HepG2 (cell line): Measurements from ENCODE around the gene MRS2. TPM values are rescaled to one million over a fixed set of nuclear protein-coding genes. Genes with fewer than 3 reads are reported as not detected.
"Not testable (repeated sequence)": the region's sequence is repeated elsewhere in the genome, so short reads cannot be mapped to it uniquely, and the experiment has no call there.

Source experiments
- ATAC-seq: fragments of 200-7000 bp; cut with Tn5 transposase; 3 replicates; pipeline ENCODE4 v1.9.1; 2020; ENCODE audit warnings: mild to moderate bottlenecking, moderate library complexity
- BruUV-seq: library from RNA; stranded (reverse); fragments of 400-500 nt; replicated peaks from 2 replicates; lab custom pipeline; 2021; lab: Mats Ljungman, UMichigan
- CTCF ChIA-PET: fragments of 300-600 bp; formaldehyde crosslinking; extraction: SDS; loops from one replicate; lab custom pipeline; 2021; ENCODE audit warnings: low total read pairs, inconsistent platforms, low intra/inter-chr PET ratio; lab: Yijun Ruan, JAX
- POLR2A ChIA-PET: fragments of 350-600 bp; sonication (Branson Sonifier 250); formaldehyde crosslinking; loops from one replicate; lab custom pipeline; 2020; ENCODE audit warnings: antibody characterized with exemption, inconsistent platforms; lab: Yijun Ruan, JAX
- DNase-seq: peaks from one replicate; pipeline ENCODE4 v3.0.0-alpha.2; 2015; ENCODE audit warnings: low spot score
- FAIRE-seq: peaks from 3 replicates; lab custom pipeline; 2011; peaks lifted over from hg19 to GRCh38; lab: Jason Lieb, UNC
- H2AFZ ChIP-seq: one replicate; pipeline ENCODE4 v1.6.1; 2011; ENCODE audit warnings: low read length, inconsistent platforms
- H3K27ac ChIP-seq: fragments of 300-600 bp; 3 replicates; pipeline ENCODE4 v1.8.0; 2011; ENCODE audit warnings: mixed run types, mild to moderate bottlenecking, mixed read lengths, low read length, inconsistent platforms; ENCODE audit not compliant: insufficient read depth; ENCODE audit errors: extremely low read length
- H3K27me3 ChIP-seq, 2 experiments: fragments of 200-600 bp in 1 of 2; 2 replicates in 1 of 2; 3 replicates in 1 of 2; pipeline versions ENCODE4 v1.6.0 to v1.8.0; 2011; ENCODE audit warnings: low read length in 2 of 2, mild to moderate bottlenecking in 2 of 2, moderate library complexity in 2 of 2, inconsistent platforms in 1 of 2; ENCODE audit not compliant: insufficient read depth in 2 of 2, control insufficient read depth in 1 of 2
- H3K36me3 ChIP-seq, 2 experiments: fragments of 200-600 bp in 1 of 2; replicated peaks in 1 of 2; 2 replicates in 1 of 2; 3 replicates in 1 of 2; pipeline versions ENCODE4 v1.5.1 to v1.8.0; 2011; ENCODE audit warnings: low read length in 2 of 2, inconsistent platforms in 1 of 2; ENCODE audit not compliant: insufficient read depth in 2 of 2, control insufficient read depth in 1 of 2
- H3K4me1 ChIP-seq: 2 replicates; pipeline ENCODE4 v1.5.1; 2012; ENCODE audit warnings: low read length, inconsistent platforms; ENCODE audit not compliant: insufficient read depth
- H3K4me2 ChIP-seq: 2 replicates; pipeline ENCODE4 v1.6.0; 2011; ENCODE audit warnings: low read depth, low read length, inconsistent platforms
- H3K4me3 ChIP-seq, 3 experiments: fragments of 200-600 bp in 1 of 3; sonication (generic), shearing (Covaris generic) in 1 of 3; replicated peaks in 1 of 3; 2 replicates each; pipeline ENCODE4 v1.5.1; 2011 to 2016; ENCODE audit warnings: low read length in 3 of 3, inconsistent platforms in 2 of 3, low read depth in 2 of 3, mild to moderate bottlenecking in 2 of 3, control low read depth in 1 of 3, mixed read lengths in 1 of 3; ENCODE audit not compliant: insufficient read depth in 1 of 3
- H3K79me2 ChIP-seq: one replicate; pipeline ENCODE4 v1.6.1; 2011; ENCODE audit warnings: low read length, inconsistent platforms; ENCODE audit not compliant: insufficient read depth
- H3K9ac ChIP-seq: 2 replicates; pipeline ENCODE4 v1.6.0; 2011; ENCODE audit warnings: mild to moderate bottlenecking, low read depth, low read length, inconsistent platforms; ENCODE audit not compliant: insufficient read depth
- H3K9me3 ChIP-seq: 2 replicates; pipeline ENCODE4 v1.5.1; 2012; ENCODE audit warnings: mild to moderate bottlenecking, low read length
- H4K20me1 ChIP-seq: 2 replicates; pipeline ENCODE4 v1.6.0; 2011; ENCODE audit warnings: inconsistent platforms, mild to moderate bottlenecking, low read length, moderate library complexity; ENCODE audit not compliant: insufficient read depth
- CHCHD3 ChIP-seq: sonication (generic); formaldehyde crosslinking; IDR thresholded peaks from 2 replicates; pipeline ENCODE4 v1.8.0; 2022; ENCODE audit warnings: mild to moderate bottlenecking, missing genetic modification reagents, moderate library complexity
- DR1 ChIP-seq: sonication (generic); formaldehyde crosslinking; IDR thresholded peaks from 2 replicates; pipeline ENCODE4 v1.8.0; 2021; ENCODE audit warnings: mild to moderate bottlenecking, missing genetic modification reagents, inconsistent platforms
- GFI1 ChIP-seq: sonication (generic); formaldehyde crosslinking; IDR thresholded peaks from 2 replicates; pipeline ENCODE4 v1.5.0; 2020; ENCODE audit warnings: missing genetic modification reagents, mild to moderate bottlenecking, borderline replicate concordance
- HNRNPL ChIP-seq: fragments of 200-400 bp; formaldehyde crosslinking; IDR thresholded peaks from 2 replicates; pipeline ENCODE4 v1.6.1; 2017; ENCODE audit warnings: mild to moderate bottlenecking, low read depth, low read length
- KLF12 ChIP-seq: sonication (generic); formaldehyde crosslinking; IDR thresholded peaks from 2 replicates; pipeline ENCODE4 v1.4.0; 2020; ENCODE audit warnings: missing genetic modification reagents, borderline replicate concordance
- MED8 ChIP-seq: sonication (generic); formaldehyde crosslinking; IDR thresholded peaks from 2 replicates; pipeline ENCODE4 v1.8.1; 2023; ENCODE audit warnings: mild to moderate bottlenecking, missing genetic modification reagents; ENCODE audit not compliant: insufficient replicate concordance
- MYC ChIP-seq: sonication (generic); formaldehyde crosslinking; IDR thresholded peaks from 2 replicates; pipeline ENCODE4 v1.9.0; 2021; ENCODE audit warnings: missing genetic modification reagents, borderline replicate concordance
- NFATC3 ChIP-seq: sonication (generic); formaldehyde crosslinking; IDR thresholded peaks from 2 replicates; pipeline ENCODE4 v1.5.1; 2020; ENCODE audit warnings: mild to moderate bottlenecking, missing genetic modification reagents
- NFKBIZ ChIP-seq: IDR thresholded peaks from 2 replicates; pipeline ENCODE4 v1.6.1; 2018; ENCODE audit warnings: missing genetic modification reagents, missing compliant biosample characterization
- SMAD9 ChIP-seq: sonication (generic); formaldehyde crosslinking; IDR thresholded peaks from 2 replicates; pipeline ENCODE4 v1.5.1; 2020; ENCODE audit warnings: mild to moderate bottlenecking, missing genetic modification reagents
- TFDP1 ChIP-seq: IDR thresholded peaks from 2 replicates; pipeline ENCODE4 v1.6.1; 2016; ENCODE audit warnings: missing compliant biosample characterization, missing genetic modification reagents, borderline replicate concordance
- ZBTB21 ChIP-seq: sonication (generic); formaldehyde crosslinking; IDR thresholded peaks from 2 replicates; pipeline ENCODE4 v1.4.0; 2020; ENCODE audit warnings: missing genetic modification reagents
- ZBTB43 ChIP-seq: sonication (generic); formaldehyde crosslinking; conservative IDR thresholded peaks from 2 replicates; pipeline ENCODE4 v1.4.0; 2020; ENCODE audit warnings: missing genetic modification reagents
- ZNF234 ChIP-seq: sonication (generic); formaldehyde crosslinking; conservative IDR thresholded peaks from 2 replicates; pipeline ENCODE4 v1.5.1; 2020; ENCODE audit warnings: mild to moderate bottlenecking, missing genetic modification reagents
- ZNF552 ChIP-seq: sonication (generic); formaldehyde crosslinking; IDR thresholded peaks from 2 replicates; pipeline ENCODE4 v1.9.0; 2022; ENCODE audit warnings: missing genetic modification reagents, mild to moderate bottlenecking, borderline replicate concordance
- WGBS: methylation state at CpG from one replicate; pipeline ENCODE4 v1.1.6; 2017; ENCODE audit warnings: low lambda C conversion rate; 5-methylcytosine and 5-hydroxymethylcytosine counted together
- in situ Hi-C: cut with HindIII; loops from 2 replicates; pipeline ENCODE4 v1.10.0; 2017; ENCODE audit warnings: low pct_unique_long_range_greater_than_20kb; ENCODE audit not compliant: extremely low pct_ligation_motif_present
- intact Hi-C: fragments of 100-400 bp; cut with micrococcal nuclease; formaldehyde crosslinking; loops from one replicate; pipeline ENCODE4 v1.10.0; 2022; ENCODE audit not compliant: unreplicated experiment
- polyA plus RNA-seq, 8 experiments: library from polyadenylated mRNA; depleted of rRNA in 3 of 8; stranded (reverse) in 7 of 8; unstranded in 1 of 8; fragments of >200 nt; fragmentation: Illumina TruSeq in 4 of 8; extraction: Trizol in 4 of 8; gene quantifications; 2 replicates each; pipeline versions ENCODE4 v1.2.1 to v1.2.3, GENCODE V29; 2011 to 2016; ENCODE audit warnings: low read depth in 4 of 8, missing spikeins in 1 of 8, mixed read lengths in 1 of 8; ENCODE audit not compliant: insufficient read depth in 1 of 8
- total RNA-seq, 5 experiments: library from RNA; depleted of rRNA; stranded (reverse); fragments of >200 nt; fragmentation: Illumina TruSeq; extraction: Trizol; gene quantifications; 2 replicates each; pipeline ENCODE4 v1.2.3, GENCODE V29; 2016; ENCODE audit warnings: low read depth in 1 of 5

The MRS2 gene
- total and polyA plus RNA-seq, 2 of the 13 experiments (the other 11 are each of a cell fraction or from before 2014, with no cell fraction given), result 31.1 to 83.8 TPM

- Histone ChIP-seq H3K9ac (no peak overlapping the region), H2AFZ (no peak overlapping the region), H4K20me1 (no peaks in the 10 kb centered on the region), H3K79me2 (peaks cover 17% of the 10 kb centered on the region), H3K9me3 (no peaks in the 10 kb centered on the region), H3K27me3 (no peaks in the 10 kb centered on the region; a peak in 1 of 5 replicates), H3K4me3 (no peak overlapping the region), H3K36me3 (peaks cover 21 to 64% of the 10 kb centered on the region in 2 experiments), H3K4me2 (no peak overlapping the region), H3K27ac (no peak overlapping the region), H3K4me1 (peaks cover 8% of the 10 kb centered on the region; the same call in 1 of the 2 replicates)
- in situ Hi-C loops (no loop called here), intact Hi-C loops (no loop called here)
- FAIRE-seq (no peak), DNase-seq (no peak), ATAC-seq (no peak)
- TF ChIP-seq HNRNPL (no peak), GFI1 (CRISPR knock-in tag) (no peak), KLF12 (CRISPR knock-in tag) (no peak), ZNF234 (CRISPR knock-in tag) (no peak), MYC (no peak), SMAD9 (CRISPR knock-in tag) (no peak), TFDP1 (CRISPR knock-in tag) (no peak), ZBTB21 (CRISPR knock-in tag) (no peak), ZNF552 (CRISPR knock-in tag) (no peak), NFATC3 (no peak), NFKBIZ (CRISPR knock-in tag) (no peak), CHCHD3 (CRISPR knock-in tag) (no peak), MED8 (CRISPR knock-in tag) (no peak), DR1 (CRISPR knock-in tag) (no peak), ZBTB43 (CRISPR knock-in tag) (no peak)
- WGBS, result 98% methylated on average over 4 of the region's 4 CpGs
- ChIA-PET CTCF (no interaction called here), POLR2A (no interaction called here)
- no TSS peak for BruUV-seq
Measured at GRCh38 chr6:24412294-24412693, 9.6 kb downstream of the MRS2 start.

- H4K20me1 ChIP-seq, in situ Hi-C loops, FAIRE-seq, H3K9me3 ChIP-seq, POLR2A ChIA-PET, H3K27ac ChIP-seq, BruUV-seq, H3K79me2 ChIP-seq, H3K27me3 ChIP-seq, DNase-seq, H3K9ac ChIP-seq, H2AFZ ChIP-seq, H3K4me2 ChIP-seq, CTCF ChIA-PET, H3K4me3 ChIP-seq, H3K4me1 ChIP-seq, intact Hi-C loops, ATAC-seq: not testable (repeated sequence)
- WGBS, result 98% methylated on average over 15 of the region's 15 CpGs
- peaks cover 17 to 61% of the 10 kb centered on the region in 2 experiments for H3K36me3 ChIP-seq
Measured at GRCh38 chr6:24414531-24414930, 11.8 kb downstream of the MRS2 start.
